HG03469 (cell line): ENCODE measurements around the gene ECD.

ENCODE experiments used
- ATAC-seq: cut with Tn5 transposase; IDR thresholded peaks from one replicate; pipeline ENCODE4 v1.9.1; 2021; ENCODE audit warnings: mild to moderate bottlenecking, moderate library complexity, moderate number of reproducible peaks; ENCODE audit not compliant: unreplicated experiment

ECD gene

GRCh38 chr10:73167783-73168464 is at the start of gene ECD, which contains the start of gene FAM149B1:
Gene ECD, minus strand, starts transcription at chr10:73168008. Its CDS starts 4,071 bp downstream, at chr10:73163937.
Gene FAM149B1, plus strand, starts transcription at chr10:73168119. Its CDS starts 221 bp downstream, at chr10:73168340.
- peak; percentile 72 for ATAC-seq

GRCh38 chr10:73215749-73216148 is 47.9 kb upstream of the ECD start:
- no peak for ATAC-seq

DNA sequence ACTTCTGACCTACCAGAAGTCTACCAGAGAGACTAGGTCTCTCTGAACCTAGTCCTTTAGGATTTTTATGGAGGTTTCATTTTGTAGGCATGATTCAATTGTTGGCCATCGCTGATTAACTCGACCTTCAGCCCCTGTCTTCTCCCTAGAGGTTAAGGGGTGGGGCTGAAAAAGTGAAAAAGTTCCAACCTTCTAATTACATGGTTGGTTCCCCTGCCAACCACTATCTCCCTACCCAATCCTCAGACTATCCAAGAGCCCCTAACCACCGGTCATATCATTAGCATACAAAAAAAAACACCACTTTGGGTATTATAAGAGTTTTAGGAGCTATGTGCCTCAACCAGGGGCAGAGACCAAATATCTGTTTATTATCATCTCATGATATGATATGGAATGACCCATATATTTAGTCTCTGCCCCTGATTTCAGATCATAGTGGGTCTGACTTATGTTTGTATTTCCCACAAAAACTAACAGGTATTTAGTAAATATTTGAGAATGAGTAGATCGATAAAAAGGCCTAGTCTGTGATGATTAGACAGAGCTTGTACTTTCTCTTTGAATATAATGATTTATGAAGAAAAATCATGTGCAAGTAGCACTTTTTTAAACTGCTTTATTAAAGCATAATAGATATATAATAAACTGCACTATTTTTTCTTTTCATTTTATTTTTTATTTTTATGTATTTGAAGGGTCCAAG is 43.5 kb upstream of the ECD start:
- ATAC-seq = no peak

DNA sequence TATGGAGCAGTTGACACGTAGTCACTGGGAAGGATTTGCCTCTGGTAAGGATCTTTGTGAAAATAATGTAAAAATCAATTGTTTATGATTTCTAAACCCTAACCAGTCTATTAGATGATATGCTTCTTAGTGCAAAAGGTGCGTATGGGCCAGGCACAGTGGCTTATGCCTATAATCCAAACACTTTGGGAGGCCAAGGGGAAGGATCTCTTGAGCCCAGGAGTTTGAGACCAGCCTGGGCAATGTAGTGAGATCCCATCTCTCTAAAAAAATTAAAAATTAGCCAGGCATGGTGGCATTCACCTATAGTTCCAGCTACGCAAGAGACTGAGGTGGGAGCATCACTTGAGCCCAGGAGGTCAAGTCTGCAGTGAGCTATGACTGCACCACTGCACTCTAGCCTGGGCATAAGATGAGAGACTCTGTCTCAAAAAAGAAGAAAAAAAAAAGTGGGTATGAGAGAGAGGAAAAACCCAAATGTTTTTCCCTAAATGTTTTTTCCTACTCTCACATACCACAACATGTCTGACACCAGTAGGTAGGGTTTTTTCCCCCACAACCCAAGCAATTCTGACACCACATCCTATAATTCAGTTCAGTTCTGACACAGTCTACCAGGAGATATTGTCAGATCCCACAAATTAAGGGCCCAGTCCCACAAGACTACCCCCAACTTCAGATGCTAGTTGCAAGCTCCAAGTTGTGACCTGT is 42.7 kb upstream of the ECD start:
- no peak for ATAC-seq

GRCh38 chr10:73209705-73210104 is 41.9 kb upstream of the ECD start:
- no peak for ATAC-seq

- ATAC-seq = no peak
Observed at GRCh38 chr10:73207883-73208282, 40.1 kb upstream of the ECD start.

DNA sequence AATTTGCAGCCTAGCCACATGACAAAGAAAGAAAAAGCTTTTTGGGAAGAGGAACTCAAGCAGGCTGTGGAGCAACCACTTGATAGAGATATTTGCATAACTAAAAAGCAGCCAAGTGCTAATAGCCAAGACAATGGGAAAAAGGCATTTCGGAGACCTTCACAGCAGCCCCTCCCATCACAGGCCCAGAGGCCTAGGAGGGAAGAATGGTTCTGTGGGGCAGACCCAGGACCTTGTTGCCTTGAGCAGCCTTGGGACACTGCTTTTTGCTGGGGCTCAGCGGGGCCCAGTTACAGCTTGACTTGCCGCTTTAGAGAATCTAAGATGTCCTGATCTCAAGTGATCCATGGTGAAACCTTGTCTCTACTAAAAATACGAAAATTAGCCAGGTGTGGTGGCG is 38.6 kb upstream of the ECD start:
- no peak for ATAC-seq

GRCh38 chr10:73205890-73206289 is 38.1 kb upstream of the ECD start:
- ATAC-seq = no peak

- no peak for ATAC-seq
Observed at GRCh38 chr10:73205081-73205480, 37.3 kb upstream of the ECD start.

DNA sequence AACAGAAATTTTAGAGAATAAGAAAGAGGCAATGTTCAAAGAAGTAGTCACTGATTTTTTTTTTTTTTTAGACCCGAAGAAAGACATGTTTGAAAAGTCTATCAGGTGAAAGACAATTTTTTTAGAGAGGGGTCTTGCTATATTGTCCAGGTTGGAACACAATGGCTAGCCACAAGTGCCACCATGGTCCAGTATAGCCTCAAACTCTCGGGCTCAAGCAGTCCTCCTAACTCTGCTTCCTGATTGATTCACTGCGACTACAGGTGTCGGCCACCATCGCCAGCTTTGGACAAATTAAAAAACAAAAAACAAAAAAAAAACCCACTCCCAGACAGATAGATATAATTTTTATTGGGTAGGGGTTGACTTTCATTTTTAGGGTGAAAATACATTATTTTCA is 22.4 kb upstream of the ECD start:
- ATAC-seq = no peak

- ATAC-seq = no peak
Observed at GRCh38 chr10:73186266-73186665, 18.5 kb upstream of the ECD start.

GRCh38 chr10:73183667-73184281 is 16.0 kb upstream of the ECD start:
- no peak for ATAC-seq

DNA sequence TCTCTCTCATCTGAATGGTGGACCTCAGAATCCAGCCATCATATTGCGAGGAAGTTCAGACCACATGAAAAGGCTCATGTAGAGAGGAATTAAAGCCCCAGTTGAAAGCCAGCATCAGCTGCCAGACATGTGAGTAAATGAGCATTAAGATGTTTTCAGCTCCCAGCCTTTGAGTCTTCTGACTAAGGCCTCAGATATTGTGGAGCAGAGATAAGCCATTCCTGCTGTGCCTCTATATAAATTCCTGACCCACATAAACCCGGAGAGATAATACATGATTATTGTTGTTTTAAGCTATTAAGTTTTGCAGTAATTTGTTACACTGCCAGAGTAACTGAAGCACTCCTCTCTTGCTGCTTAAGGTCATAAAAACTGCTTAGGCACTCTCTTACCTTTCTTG is 14.8 kb upstream of the ECD start:
- ATAC-seq = no peak

GRCh38 chr10:73174148-73174925 is 6.5 kb upstream of the ECD start:
- no peak for ATAC-seq

- ATAC-seq = no peak
Observed at GRCh38 chr10:73172867-73173266, 5.1 kb upstream of the ECD start.

GRCh38 chr10:73169320-73169719 is 1.5 kb upstream of the ECD start:
- ATAC-seq = no peak

DNA sequence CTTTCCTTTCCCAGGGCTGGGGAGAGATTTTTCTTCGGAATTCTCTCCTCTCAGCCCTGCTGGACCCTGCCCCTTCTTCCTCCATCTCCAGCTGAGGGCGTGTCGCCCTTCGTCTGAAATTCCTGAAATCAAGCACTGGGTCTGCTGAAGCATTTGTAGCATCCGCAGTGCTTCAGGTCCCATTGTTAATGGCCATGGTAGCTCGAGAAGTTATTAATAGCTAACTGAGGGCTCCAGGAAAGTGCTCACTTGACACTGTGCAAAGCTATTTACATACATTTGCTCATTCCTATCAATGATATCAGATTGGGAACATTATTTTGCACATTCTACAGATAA is 626 bp upstream of the ECD start:
- no peak for ATAC-seq

GRCh38 chr10:73167458-73167782 is 388 bp downstream of the ECD start:
- no peak for ATAC-seq

DNA sequence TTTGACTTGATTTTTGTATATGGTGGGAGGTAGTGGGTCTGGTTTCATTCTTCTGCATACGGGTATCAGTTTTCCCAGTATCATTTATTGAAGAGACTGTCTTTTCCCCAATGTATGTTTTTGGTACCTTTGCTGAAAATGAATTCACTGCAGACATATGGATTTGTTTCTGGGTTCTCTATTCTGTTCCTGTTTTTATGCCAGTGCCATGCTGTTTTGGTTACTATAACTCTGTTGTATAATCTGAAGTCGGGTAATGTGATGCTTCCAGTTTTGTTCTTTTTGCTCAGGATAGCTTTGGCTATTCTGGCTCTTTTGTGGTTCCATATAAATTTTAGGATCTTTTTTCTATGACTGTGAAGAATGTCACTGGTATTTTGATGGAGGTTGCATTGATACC is 836 bp downstream of the ECD start:
- ATAC-seq = no peak

GRCh38 chr10:73163096-73163495 is 4.7 kb downstream of the ECD start:
- no peak for ATAC-seq

- ATAC-seq = no peak
Observed at GRCh38 chr10:73161662-73162061, 6.1 kb downstream of the ECD start.
